ENCODE measurements around the gene ANGPTL7. TPM values are rescaled to one million over a fixed set of nuclear protein-coding genes. Genes with fewer than 3 reads are reported as not detected.

Gene ANGPTL7
- total and polyA plus RNA-seq, 2 of the 8 experiments (the other 6 are each of a cell fraction or from before 2014, with no cell fraction given), result not detected

GRCh38 chr1:11174261-11174942, 14.8 kb upstream of the ANGPTL7 start:
- H3K79me1 ChIP-seq (ENCODE audit: low read depth, low read length), result no peaks in the 10 kb centered on the region; the same call in 1 of the 2 replicates
- ChIA-PET CTCF (ENCODE audit: partially characterized antibody) (interaction anchor here (1.5 to 1.7 kb wide), 2 partner anchors 12 to 14 kb away, joined by 4 read pairs; no protein-coding TSS in a partner anchor), POLR2A (ENCODE audit: partially characterized antibody) (no interaction called here)
- 89% methylated on average over 7 of the region's 7 CpGs; no CpG with 5 or more reads in 1 of the 2 experiments for WGBS, 2 experiments (ENCODE audit: extremely low coverage in 1 of 2, insufficient coverage in 1 of 2, insufficient read length in 1 of 2, insufficient replicate concordance in 2 of 2, low coverage in 1 of 2, low lambda C conversion rate in 2 of 2, missing lambda C conversion rate in 1 of 2)
- no peak overlapping the region for H2BK15ac ChIP-seq (ENCODE audit: low read length)
- H3K18ac ChIP-seq (ENCODE audit: extremely low read depth, low read length), result no peak overlapping the region
- no peak overlapping the region for H2BK12ac ChIP-seq (ENCODE audit: low read depth, low read length)
- no peak overlapping the region for H3K56ac ChIP-seq (replicated peaks; ENCODE audit: insufficient read length, low read depth, low read length)
- no peak overlapping the region for H4K91ac ChIP-seq (replicated peaks; ENCODE audit: insufficient read length, low read length)
- no peak overlapping the region for H3K4ac ChIP-seq (replicated peaks; ENCODE audit: insufficient read length, low read depth, low read length)
- H3K27me3 ChIP-seq (replicated peaks in 1 of 4; ENCODE audit: control insufficient read depth in 3 of 4, extremely low read depth in 1 of 4, insufficient read depth in 3 of 4, low read length in 3 of 4), result no peaks in the 10 kb centered on the region
- H3K14ac ChIP-seq (ENCODE audit: insufficient read length), result no peak overlapping the region
- no peak overlapping the region for H2BK5ac ChIP-seq (ENCODE audit: low read depth, low read length)
- H2AFZ ChIP-seq (ENCODE audit: low read length), result no peak overlapping the region
- no peak overlapping the region for H3K23ac ChIP-seq (ENCODE audit: insufficient read length)
- H3K4me1 ChIP-seq (replicated peaks in 1 of 4; ENCODE audit: control insufficient read depth in 3 of 4, insufficient read depth in 4 of 4, low read length in 3 of 4), result no peaks in the 10 kb centered on the region
- H3K27ac ChIP-seq (ENCODE audit: low read depth, low read length), result no peak overlapping the region
- no peak overlapping the region for H4K8ac ChIP-seq (ENCODE audit: extremely low read depth, insufficient read depth, low read length)
- no peaks in the 10 kb centered on the region for H3K79me2 ChIP-seq (ENCODE audit: control insufficient read depth in 1 of 2, insufficient read depth in 2 of 2, low read length in 2 of 2)
- no peak overlapping the region for H2BK120ac ChIP-seq (replicated peaks; ENCODE audit: low read depth, low read length)
- H3K9ac ChIP-seq (replicated peaks in 1 of 4; ENCODE audit: extremely low read depth in 1 of 4, low read depth in 3 of 4, low read length in 3 of 4), result no peak overlapping the region
- no peak overlapping the region for H2AK5ac ChIP-seq (ENCODE audit: low read depth, low read length)
- H2BK20ac ChIP-seq (ENCODE audit: low read length), result no peak overlapping the region
- H3K4me3 ChIP-seq (ENCODE audit: extremely low read depth in 1 of 4, insufficient read depth in 2 of 4, low read depth in 3 of 4, low read length in 4 of 4), result no peak overlapping the region
- H3K4me2 ChIP-seq (ENCODE audit: insufficient read depth in 1 of 2, low read depth in 2 of 2, low read length in 2 of 2), result no peak overlapping the region
- H4K20me1 ChIP-seq (replicated peaks in 1 of 2; ENCODE audit: control insufficient read depth in 1 of 2, insufficient read depth in 2 of 2, low read length in 2 of 2), result peaks cover 0 to 6% of the 10 kb centered on the region in 2 experiments
- no peak for DNase-seq (ENCODE audit: low read depth in 1 of 2, low spot score in 2 of 2)
- no peak for FAIRE-seq
- no peaks in the 10 kb centered on the region; a peak in 1 of 8 replicates for H3K36me3 ChIP-seq (ENCODE audit: control insufficient read depth in 2 of 4, insufficient read depth in 4 of 4, low read length in 3 of 4)
- no peak overlapping the region for H4K5ac ChIP-seq (ENCODE audit: insufficient read length, low read depth, low read length)
- no peaks in the 10 kb centered on the region for H3K9me3 ChIP-seq (ENCODE audit: insufficient read depth in 2 of 2, low read depth in 1 of 2, low read length in 1 of 2)
- H3K23me2 ChIP-seq (ENCODE audit: low read depth, low read length), result no peaks in the 10 kb centered on the region
- TF ChIP-seq CHD1 (IDR thresholded peaks at IDR 0.05; ENCODE audit: low read depth, low read length) (no peak), SP4 (IDR thresholded peaks at IDR 0.05; ENCODE audit: low read length) (no peak), KDM1A (IDR thresholded peaks at IDR 0.05; ENCODE audit: borderline replicate concordance, low read length) (no peak), RFX5 (IDR thresholded peaks at IDR 0.05; ENCODE audit: borderline replicate concordance, low read depth, low read length) (no peak), BRCA1 (IDR thresholded peaks at IDR 0.05; ENCODE audit: low read depth, low read length) (no peak), RNF2 (IDR thresholded peaks at IDR 0.05; ENCODE audit: borderline replicate concordance, low read depth, low read length, missing control alignments, poor library complexity, severe bottlenecking) (no peak), POU5F1 (IDR thresholded peaks at IDR 0.05; ENCODE audit: low read depth, low read length) (no peak), SP2 (IDR thresholded peaks at IDR 0.05; ENCODE audit: low read length) (no peak), TAF1 (IDR thresholded peaks at IDR 0.05; ENCODE audit: low read depth, low read length) (no peak), NRF1 (IDR thresholded peaks at IDR 0.05; ENCODE audit: low read depth, low read length) (no peak)
- TF ChIP-seq, protein P1, sequence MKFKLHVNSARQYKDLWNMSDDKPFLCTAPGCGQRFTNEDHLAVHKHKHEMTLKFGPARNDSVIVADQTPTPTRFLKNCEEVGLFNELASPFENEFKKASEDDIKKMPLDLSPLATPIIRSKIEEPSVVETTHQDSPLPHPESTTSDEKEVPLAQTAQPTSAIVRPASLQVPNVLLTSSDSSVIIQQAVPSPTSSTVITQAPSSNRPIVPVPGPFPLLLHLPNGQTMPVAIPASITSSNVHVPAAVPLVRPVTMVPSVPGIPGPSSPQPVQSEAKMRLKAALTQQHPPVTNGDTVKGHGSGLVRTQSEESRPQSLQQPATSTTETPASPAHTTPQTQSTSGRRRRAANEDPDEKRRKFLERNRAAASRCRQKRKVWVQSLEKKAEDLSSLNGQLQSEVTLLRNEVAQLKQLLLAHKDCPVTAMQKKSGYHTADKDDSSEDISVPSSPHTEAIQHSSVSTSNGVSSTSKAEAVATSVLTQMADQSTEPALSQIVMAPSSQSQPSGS (IDR thresholded peaks at IDR 0.05; ENCODE audit: low read length), result no peak

All from H1 (cell line).